Measurements from ENCODE around the gene ATP11A.

The ATP11A gene

GRCh38 chr13:112912726-112913440 is 223.0 kb downstream of the ATP11A start:
- no peaks in the 10 kb centered on the region for H3K27me3 ChIP-seq (ENCODE audit: insufficient read depth, insufficient read length)
- TF ChIP-seq YY1 (IDR thresholded peaks at IDR 0.05; ENCODE audit: insufficient read depth, insufficient read length): no peak
- no peak for TF ChIP-seq SUZ12 (IDR thresholded peaks at IDR 0.05; ENCODE audit: extremely low read depth, insufficient read depth, insufficient read length)
- TF ChIP-seq ZNF274 (IDR thresholded peaks at IDR 0.05; ENCODE audit: low read depth, low read length): no peak
- H3K36me3 ChIP-seq (ENCODE audit: insufficient read depth, insufficient read length, low read length): no peaks in the 10 kb centered on the region
- H3K4me3 ChIP-seq (ENCODE audit: insufficient read length, low read depth): no peak overlapping the region
- DNase-seq (ENCODE audit: low read depth, low spot score): no peak
- no peaks in the 10 kb centered on the region for H3K9me3 ChIP-seq (ENCODE audit: insufficient read depth, low read length)
- H3K9ac ChIP-seq (ENCODE audit: insufficient read length, low read depth): no peak overlapping the region
- peaks cover 3% of the 10 kb centered on the region for H3K4me1 ChIP-seq (ENCODE audit: insufficient read depth, insufficient read length)

- no peaks in the 10 kb centered on the region for H3K27me3 ChIP-seq (ENCODE audit: insufficient read depth, insufficient read length)
- no peaks in the 10 kb centered on the region for H3K9me3 ChIP-seq (ENCODE audit: insufficient read depth, low read length)
- TF ChIP-seq ZNF274 (IDR thresholded peaks at IDR 0.05; ENCODE audit: low read depth, low read length) (no peak), SUZ12 (IDR thresholded peaks at IDR 0.05; ENCODE audit: extremely low read depth, insufficient read depth, insufficient read length) (no peak), YY1 (IDR thresholded peaks at IDR 0.05; ENCODE audit: insufficient read depth, insufficient read length) (no peak)
- H3K4me1 ChIP-seq (ENCODE audit: insufficient read depth, insufficient read length): peaks cover 3% of the 10 kb centered on the region
- H3K36me3 ChIP-seq (ENCODE audit: insufficient read depth, insufficient read length, low read length): no peaks in the 10 kb centered on the region
- H3K4me3 ChIP-seq (ENCODE audit: insufficient read length, low read depth): no peak overlapping the region
- no peak for DNase-seq (ENCODE audit: low read depth, low spot score)
- H3K9ac ChIP-seq (ENCODE audit: insufficient read length, low read depth): no peak overlapping the region
These were observed 226.5 kb downstream of the ATP11A start for GRCh38 chr13:112916296-112916695.

GRCh38 chr13:112917056-112917664 is 227.3 kb downstream of the ATP11A start:
- H3K9ac ChIP-seq (ENCODE audit: insufficient read length, low read depth): no peak overlapping the region
- TF ChIP-seq YY1 (IDR thresholded peaks at IDR 0.05; ENCODE audit: insufficient read depth, insufficient read length): no peak
- TF ChIP-seq ZNF274 (IDR thresholded peaks at IDR 0.05; ENCODE audit: low read depth, low read length): no peak
- TF ChIP-seq SUZ12 (IDR thresholded peaks at IDR 0.05; ENCODE audit: extremely low read depth, insufficient read depth, insufficient read length): no peak
- peaks cover 3% of the 10 kb centered on the region for H3K4me1 ChIP-seq (ENCODE audit: insufficient read depth, insufficient read length)
- no peaks in the 10 kb centered on the region for H3K27me3 ChIP-seq (ENCODE audit: insufficient read depth, insufficient read length)
- no peak for DNase-seq (ENCODE audit: low read depth, low spot score)
- no peak overlapping the region for H3K4me3 ChIP-seq (ENCODE audit: insufficient read length, low read depth)
- no peaks in the 10 kb centered on the region for H3K9me3 ChIP-seq (ENCODE audit: insufficient read depth, low read length)
- H3K36me3 ChIP-seq (ENCODE audit: insufficient read depth, insufficient read length, low read length): no peaks in the 10 kb centered on the region

GRCh38 chr13:112917737-112918136 is 227.9 kb downstream of the ATP11A start:
- peaks cover 3% of the 10 kb centered on the region for H3K4me1 ChIP-seq (ENCODE audit: insufficient read depth, insufficient read length)
- no peak for TF ChIP-seq ZNF274 (IDR thresholded peaks at IDR 0.05; ENCODE audit: low read depth, low read length)
- TF ChIP-seq SUZ12 (IDR thresholded peaks at IDR 0.05; ENCODE audit: extremely low read depth, insufficient read depth, insufficient read length): no peak
- no peak for TF ChIP-seq YY1 (IDR thresholded peaks at IDR 0.05; ENCODE audit: insufficient read depth, insufficient read length)
- no peak for DNase-seq (ENCODE audit: low read depth, low spot score)
- H3K36me3 ChIP-seq (ENCODE audit: insufficient read depth, insufficient read length, low read length): no peaks in the 10 kb centered on the region
- H3K4me3 ChIP-seq (ENCODE audit: insufficient read length, low read depth): no peak overlapping the region
- H3K9me3 ChIP-seq (ENCODE audit: insufficient read depth, low read length): no peaks in the 10 kb centered on the region
- no peaks in the 10 kb centered on the region for H3K27me3 ChIP-seq (ENCODE audit: insufficient read depth, insufficient read length)
- H3K9ac ChIP-seq (ENCODE audit: insufficient read length, low read depth): no peak overlapping the region

GRCh38 chr13:112918266-112918665 is 228.4 kb downstream of the ATP11A start:
- H3K4me3 ChIP-seq (ENCODE audit: insufficient read length, low read depth): no peak overlapping the region
- no peak for DNase-seq (ENCODE audit: low read depth, low spot score)
- peaks cover 3% of the 10 kb centered on the region for H3K4me1 ChIP-seq (ENCODE audit: insufficient read depth, insufficient read length)
- no peak overlapping the region for H3K9ac ChIP-seq (ENCODE audit: insufficient read length, low read depth)
- H3K27me3 ChIP-seq (ENCODE audit: insufficient read depth, insufficient read length): no peaks in the 10 kb centered on the region
- no peaks in the 10 kb centered on the region for H3K36me3 ChIP-seq (ENCODE audit: insufficient read depth, insufficient read length, low read length)
- TF ChIP-seq YY1 (IDR thresholded peaks at IDR 0.05; ENCODE audit: insufficient read depth, insufficient read length) (no peak), SUZ12 (IDR thresholded peaks at IDR 0.05; ENCODE audit: extremely low read depth, insufficient read depth, insufficient read length) (no peak)
- no peaks in the 10 kb centered on the region for H3K9me3 ChIP-seq (ENCODE audit: insufficient read depth, low read length)

GRCh38 chr13:112918746-112919145 is 228.9 kb downstream of the ATP11A start:
- TF ChIP-seq SUZ12 (IDR thresholded peaks at IDR 0.05; ENCODE audit: extremely low read depth, insufficient read depth, insufficient read length): no peak
- no peak for TF ChIP-seq YY1 (IDR thresholded peaks at IDR 0.05; ENCODE audit: insufficient read depth, insufficient read length)
- TF ChIP-seq ZNF274 (IDR thresholded peaks at IDR 0.05; ENCODE audit: low read depth, low read length): no peak
- Histone ChIP-seq H3K27me3 (ENCODE audit: insufficient read depth, insufficient read length) (no peaks in the 10 kb centered on the region), H3K4me1 (ENCODE audit: insufficient read depth, insufficient read length) (peaks cover 3% of the 10 kb centered on the region), H3K9me3 (ENCODE audit: insufficient read depth, low read length) (no peaks in the 10 kb centered on the region), H3K9ac (ENCODE audit: insufficient read length, low read depth) (no peak overlapping the region), H3K4me3 (ENCODE audit: insufficient read length, low read depth) (no peak overlapping the region), H3K36me3 (ENCODE audit: insufficient read depth, insufficient read length, low read length) (no peaks in the 10 kb centered on the region)
- DNase-seq (ENCODE audit: low read depth, low spot score): no peak

GRCh38 chr13:112923962-112924361 is 234.1 kb downstream of the ATP11A start:
- Histone ChIP-seq H3K9ac (ENCODE audit: insufficient read length, low read depth) (no peak overlapping the region), H3K27me3 (ENCODE audit: insufficient read depth, insufficient read length) (no peaks in the 10 kb centered on the region), H3K9me3 (ENCODE audit: insufficient read depth, low read length) (no peaks in the 10 kb centered on the region), H3K4me1 (ENCODE audit: insufficient read depth, insufficient read length) (no peaks in the 10 kb centered on the region), H3K36me3 (ENCODE audit: insufficient read depth, insufficient read length, low read length) (no peaks in the 10 kb centered on the region), H3K4me3 (ENCODE audit: insufficient read length, low read depth) (no peak overlapping the region)
- TF ChIP-seq SUZ12 (IDR thresholded peaks at IDR 0.05; ENCODE audit: extremely low read depth, insufficient read depth, insufficient read length): no peak
- no peak for TF ChIP-seq YY1 (IDR thresholded peaks at IDR 0.05; ENCODE audit: insufficient read depth, insufficient read length)
- TF ChIP-seq ZNF274 (IDR thresholded peaks at IDR 0.05; ENCODE audit: low read depth, low read length): no peak
- DNase-seq (ENCODE audit: low read depth, low spot score): no peak

Data from NT2/D1 (cell line).